Measurements from ENCODE around the gene NFKB2. TPM values are rescaled to one million over a fixed set of nuclear protein-coding genes. Genes with fewer than 3 reads are reported as not detected.

NFKB2 gene
- total and polyA plus RNA-seq, 2 of the 8 experiments (the other 6 are each of a cell fraction or from before 2014, with no cell fraction given) = 20.4 to 31.4 TPM

- WGBS, 2 experiments (ENCODE audit: extremely low coverage in 1 of 2, insufficient coverage in 1 of 2, insufficient read length in 1 of 2, insufficient replicate concordance in 2 of 2, low coverage in 1 of 2, low lambda C conversion rate in 2 of 2, missing lambda C conversion rate in 1 of 2) = 94% methylated on average over 2 of the region's 2 CpGs; no CpG with 5 or more reads in 1 of the 2 experiments
- Histone ChIP-seq H3K79me2 (ENCODE audit: control insufficient read depth in 1 of 2, insufficient read depth in 2 of 2, low read length in 2 of 2) (no peaks in the 10 kb centered on the region), H2AFZ (ENCODE audit: low read length) (no peak overlapping the region), H2BK12ac (ENCODE audit: low read depth, low read length) (no peak overlapping the region), H3K4me2 (ENCODE audit: insufficient read depth in 1 of 2, low read depth in 2 of 2, low read length in 2 of 2) (no peak overlapping the region), H4K8ac (ENCODE audit: extremely low read depth, insufficient read depth, low read length) (no peak overlapping the region), H3K4me3 (ENCODE audit: extremely low read depth in 1 of 4, insufficient read depth in 2 of 4, low read depth in 3 of 4, low read length in 4 of 4) (no peak overlapping the region), H2BK15ac (ENCODE audit: low read length) (no peak overlapping the region), H2AK5ac (ENCODE audit: low read depth, low read length) (no peak overlapping the region), H3K4me1 (replicated peaks in 1 of 4; ENCODE audit: control insufficient read depth in 3 of 4, insufficient read depth in 4 of 4, low read length in 3 of 4) (peaks cover 6 to 27% (median 18%) of the 10 kb centered on the region in 4 experiments), H2BK20ac (ENCODE audit: low read length) (no peak overlapping the region), H3K36me3 (ENCODE audit: control insufficient read depth in 2 of 4, insufficient read depth in 4 of 4, low read length in 3 of 4) (peaks cover 0 to under 1% (median 0%) of the 10 kb centered on the region in 4 experiments; a peak in 2 of 8 replicates), H2BK5ac (ENCODE audit: low read depth, low read length) (no peak overlapping the region), H2BK120ac (replicated peaks; ENCODE audit: low read depth, low read length) (no peak overlapping the region), H3K27me3 (replicated peaks in 1 of 4; ENCODE audit: control insufficient read depth in 3 of 4, extremely low read depth in 1 of 4, insufficient read depth in 3 of 4, low read length in 3 of 4) (peaks cover 17 to 45% (median 44%) of the 10 kb centered on the region in 4 experiments), H3K79me1 (ENCODE audit: low read depth, low read length) (no peaks in the 10 kb centered on the region), H3K4ac (replicated peaks; ENCODE audit: insufficient read length, low read depth, low read length) (no peak overlapping the region), H4K20me1 (replicated peaks in 1 of 2; ENCODE audit: control insufficient read depth in 1 of 2, insufficient read depth in 2 of 2, low read length in 2 of 2) (peaks cover 0 to 8% of the 10 kb centered on the region in 2 experiments), H4K5ac (ENCODE audit: insufficient read length, low read depth, low read length) (no peak overlapping the region), H3K9ac (replicated peaks in 1 of 4; ENCODE audit: extremely low read depth in 1 of 4, low read depth in 3 of 4, low read length in 3 of 4) (no peak overlapping the region), H3K56ac (replicated peaks; ENCODE audit: insufficient read length, low read depth, low read length) (no peak overlapping the region), H3K23me2 (ENCODE audit: low read depth, low read length) (peaks cover 26% of the 10 kb centered on the region), H3K23ac (ENCODE audit: insufficient read length) (no peak overlapping the region), H4K91ac (replicated peaks; ENCODE audit: insufficient read length, low read length) (no peak overlapping the region), H3K9me3 (ENCODE audit: insufficient read depth in 2 of 2, low read depth in 1 of 2, low read length in 1 of 2) (no peaks in the 10 kb centered on the region), H3K14ac (ENCODE audit: insufficient read length) (no peak overlapping the region), H3K18ac (ENCODE audit: extremely low read depth, low read length) (no peak overlapping the region), H3K27ac (ENCODE audit: low read depth, low read length) (no peak overlapping the region)
- CTCF ChIA-PET (ENCODE audit: partially characterized antibody) = interaction anchor here (0.9 to 16.4 kb wide), 8 partner anchors 7 to 175 kb away, joined by 4 to 357 read pairs (median 51); partner anchors contain the start of genes ELOVL3, NFKB2 and PSD
- DNase-seq (ENCODE audit: low read depth in 1 of 2, low spot score in 2 of 2) (no peak), FAIRE-seq (no peak)
- TF ChIP-seq CREB1 (IDR thresholded peaks at IDR 0.05) (no peak), CBX8 (IDR thresholded peaks at IDR 0.05; ENCODE audit: borderline replicate concordance, low read depth, low read length) (no peak), SIRT6 (IDR thresholded peaks at IDR 0.05; ENCODE audit: low read length) (no peak), EGR1 (IDR thresholded peaks at IDR 0.05; ENCODE audit: borderline replicate concordance, low read depth, low read length) (no peak), MAFK (IDR thresholded peaks at IDR 0.05; ENCODE audit: low read depth, low read length) (no peak), ATF3 (IDR thresholded peaks at IDR 0.05; ENCODE audit: insufficient read depth, low read depth, low read length) (no peak), TAF7 (optimal IDR thresholded peaks at IDR 0.05; ENCODE audit: borderline replicate concordance, low read depth, low read length) (no peak), POLR2AphosphoS5 (IDR thresholded peaks at IDR 0.05; ENCODE audit: low read depth, low read length) (no peak), NANOG (IDR thresholded peaks at IDR 0.05; ENCODE audit: insufficient read depth, low read depth, low read length, poor library complexity, severe bottlenecking) (no peak), RBBP5 (IDR thresholded peaks at IDR 0.05; ENCODE audit: borderline replicate concordance, low read depth, low read length) (no peak), POLR2A (IDR thresholded peaks at IDR 0.05; ENCODE audit: control extremely low read depth in 1 of 2, low read depth in 2 of 2, low read length in 2 of 2) (no peak)
- POLR2A ChIA-PET (ENCODE audit: partially characterized antibody) = interaction anchor here (0.7 to 5.9 kb wide), 4 partner anchors 8 to 65 kb away, joined by 3 to 33 read pairs (median 6); partner anchors contain the start of genes FBXL15 and NFKB2
Observed at GRCh38 chr10:102406815-102407214, 11.3 kb downstream of the NFKB2 start.
